CMK (cell line): Measurements from ENCODE around the gene FNDC3B.

Experiments
- DNase-seq: peaks from one replicate; pipeline ENCODE4 v3.0.0-alpha.2; 2010; ENCODE audit warnings: low read depth

The FNDC3B gene

GRCh38 chr3:172260381-172260780 lies 221.0 kb downstream of the FNDC3B start:
- DNase-seq = no peak

- DNase-seq = no peak
These were observed 221.7 kb downstream of the FNDC3B start for GRCh38 chr3:172261054-172261453.

DNA sequence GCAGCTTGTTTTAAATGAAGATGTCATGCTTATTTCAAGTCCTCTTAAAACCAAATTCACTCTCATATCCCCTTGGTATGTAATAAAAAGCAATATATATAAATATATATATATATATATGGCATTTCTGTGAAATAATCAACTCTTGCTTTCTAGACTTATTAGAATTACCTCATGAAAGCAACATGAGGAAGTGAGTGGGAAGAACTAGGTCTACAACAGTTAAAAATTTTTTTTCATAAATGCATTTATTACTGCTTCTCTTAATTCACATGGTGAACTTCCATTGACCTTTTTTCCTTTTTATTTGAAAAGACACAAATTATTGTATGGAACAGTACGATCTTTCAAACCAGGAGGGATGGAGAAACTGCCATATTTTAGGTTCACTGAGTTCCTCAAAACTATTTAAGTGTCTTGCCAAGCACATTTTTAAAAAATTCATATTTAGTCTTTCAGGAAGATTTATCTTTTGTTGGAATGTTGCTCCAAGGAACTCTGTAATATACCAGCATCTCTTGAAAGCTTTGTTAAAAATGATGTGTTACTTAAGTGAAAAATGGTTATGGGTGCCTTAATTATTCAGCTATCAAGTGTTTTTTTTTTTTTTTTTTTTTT lies 223.7 kb downstream of the FNDC3B start:
- DNase-seq = no peak

DNA sequence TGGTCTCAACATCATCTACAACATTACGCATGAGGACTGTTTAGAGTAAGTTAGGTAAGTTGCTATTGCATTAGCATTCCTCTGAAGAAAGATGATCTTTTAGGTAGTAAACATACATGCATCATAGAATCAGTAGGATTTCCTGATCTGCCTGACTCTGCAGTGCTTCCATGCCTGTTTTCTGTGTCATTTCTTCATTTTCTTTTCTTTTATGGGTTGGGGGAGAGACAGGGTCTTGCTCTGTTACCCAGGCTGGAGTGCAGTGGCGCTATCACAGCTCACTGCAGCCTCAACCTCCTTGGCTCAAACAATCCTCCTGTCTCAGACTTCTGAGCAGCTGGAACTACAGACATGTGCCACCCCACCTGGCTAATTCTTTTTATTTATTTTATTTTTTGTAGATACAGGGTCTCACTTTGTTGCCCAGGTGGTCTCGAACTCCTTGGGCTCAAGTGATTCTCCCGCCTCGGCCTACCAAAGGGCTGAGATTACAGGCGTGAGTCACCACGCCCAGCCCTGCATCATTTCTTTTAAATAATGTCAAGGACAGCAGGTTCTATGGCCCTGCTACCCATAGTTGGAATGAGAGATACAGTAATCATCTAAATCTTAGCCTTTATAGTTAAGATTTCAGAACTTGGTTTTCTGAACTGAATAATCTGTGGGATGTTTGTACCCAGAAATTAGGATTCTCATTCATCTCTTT lies 224.6 kb downstream of the FNDC3B start:
- DNase-seq = no peak

- DNase-seq = no peak
These were observed 226.7 kb downstream of the FNDC3B start for GRCh38 chr3:172266103-172266502.

DNA sequence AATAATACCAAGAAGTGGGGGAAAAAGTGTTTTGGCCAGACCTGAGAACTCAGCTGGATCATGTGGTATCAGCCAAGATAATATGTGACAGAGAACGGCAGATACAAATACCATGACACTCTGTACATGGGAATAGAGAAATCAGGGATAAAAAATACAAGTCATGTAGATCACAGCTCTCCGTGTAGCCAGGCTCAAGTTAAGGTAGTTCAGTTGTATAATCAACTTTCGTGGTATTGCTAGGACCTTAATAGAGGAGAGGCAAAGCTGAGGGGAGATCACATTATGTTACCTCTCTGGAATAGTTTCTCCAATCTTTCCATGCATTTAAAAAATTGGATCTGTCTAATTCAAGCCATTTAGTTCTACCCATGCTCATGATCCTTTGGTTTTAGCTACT lies 229.0 kb downstream of the FNDC3B start:
- no peak for DNase-seq

DNA sequence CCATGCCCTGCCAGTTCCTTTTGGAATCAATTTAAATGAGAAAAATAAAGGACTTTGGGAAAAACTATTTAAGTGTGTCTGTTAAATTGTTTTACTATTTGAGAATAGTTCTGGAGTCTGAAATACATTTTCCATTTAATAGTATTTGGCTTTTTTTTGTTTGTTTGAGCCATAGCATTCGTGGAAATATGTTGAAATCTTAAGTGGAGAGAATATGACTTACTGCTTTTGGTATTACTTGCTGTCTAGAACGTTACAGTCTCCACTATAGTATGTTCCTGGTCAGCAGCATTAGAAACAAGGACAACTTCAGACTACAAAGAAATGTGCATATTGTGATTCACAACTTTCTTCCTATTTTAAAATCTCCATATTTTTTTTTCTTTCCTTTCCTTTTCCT lies 229.5 kb downstream of the FNDC3B start:
- no peak for DNase-seq

DNA sequence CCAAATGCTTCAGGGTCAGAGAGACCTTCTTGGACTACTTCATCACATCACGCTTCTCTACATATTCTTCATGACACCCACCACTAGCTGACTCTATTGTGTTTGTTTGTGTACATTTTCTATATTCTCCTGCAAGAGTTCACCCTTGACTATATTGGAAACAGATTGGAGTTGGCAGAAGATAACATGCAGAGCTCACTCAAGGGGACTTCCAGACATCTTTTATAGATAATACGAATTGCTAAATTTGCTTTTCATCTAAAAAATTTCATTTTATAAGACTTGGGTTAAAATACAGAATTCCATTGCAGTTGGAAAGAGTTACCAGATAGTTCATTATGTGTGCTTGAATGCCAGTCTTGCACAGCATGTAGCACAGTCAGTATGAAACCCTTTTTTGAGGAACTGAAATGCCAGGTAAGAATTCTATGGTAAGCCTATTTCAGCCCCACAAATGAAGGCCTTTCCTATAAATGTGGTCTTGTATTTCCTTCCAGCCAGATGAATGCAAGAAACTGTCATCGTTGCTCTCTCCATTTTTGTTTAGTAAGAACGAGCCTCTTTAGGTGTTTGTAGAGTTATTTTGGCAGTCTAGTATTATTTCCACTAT lies 231.3 kb downstream of the FNDC3B start:
- DNase-seq = no peak

DNA sequence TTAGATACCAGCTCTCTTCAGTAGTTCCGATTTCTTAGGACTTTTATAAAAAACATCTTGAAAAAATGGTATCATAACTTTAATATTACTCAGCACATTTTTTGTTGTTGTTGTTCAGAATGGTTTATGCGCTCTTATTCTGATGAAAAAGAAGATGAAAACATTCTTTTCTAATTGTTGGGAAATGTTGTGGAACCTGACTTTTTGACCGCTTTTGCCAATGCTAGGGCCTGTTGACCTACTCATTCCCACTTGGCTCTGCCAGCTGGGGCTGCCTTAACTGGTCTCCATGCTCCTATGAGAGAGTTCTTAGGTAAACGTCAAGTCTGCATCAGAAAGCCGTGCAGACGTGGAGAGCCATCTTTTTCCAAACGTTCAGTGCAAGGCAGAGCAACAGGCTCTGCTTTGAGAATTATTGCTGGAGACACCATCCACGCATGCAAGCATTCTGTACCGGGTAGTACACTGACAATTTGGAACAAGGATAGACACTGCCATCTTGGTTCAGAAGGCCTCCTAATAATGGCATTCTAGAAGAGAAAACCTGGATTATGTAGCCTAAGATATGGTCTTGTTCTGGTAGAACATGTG lies 232.1 kb downstream of the FNDC3B start:
- DNase-seq = no peak

DNA sequence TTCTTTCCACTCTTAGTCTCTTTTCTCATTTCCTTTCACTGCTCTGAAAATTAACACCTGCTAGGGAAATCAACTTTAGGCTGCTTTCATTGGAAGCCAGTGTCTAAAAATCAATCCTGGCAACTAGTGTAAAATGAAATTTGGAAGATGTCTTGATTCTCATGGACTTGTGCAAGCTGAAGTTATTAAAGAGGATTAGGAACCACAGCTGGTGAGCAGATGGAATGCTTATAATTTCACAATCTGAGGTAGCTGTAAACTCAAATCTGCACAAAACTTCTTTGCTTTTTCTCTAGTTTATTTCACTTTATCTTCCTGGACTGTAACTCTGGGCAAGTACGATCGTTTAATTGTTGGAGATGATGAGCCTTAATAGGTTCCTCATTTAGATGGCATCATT lies 233.3 kb downstream of the FNDC3B start:
- DNase-seq = no peak

DNA sequence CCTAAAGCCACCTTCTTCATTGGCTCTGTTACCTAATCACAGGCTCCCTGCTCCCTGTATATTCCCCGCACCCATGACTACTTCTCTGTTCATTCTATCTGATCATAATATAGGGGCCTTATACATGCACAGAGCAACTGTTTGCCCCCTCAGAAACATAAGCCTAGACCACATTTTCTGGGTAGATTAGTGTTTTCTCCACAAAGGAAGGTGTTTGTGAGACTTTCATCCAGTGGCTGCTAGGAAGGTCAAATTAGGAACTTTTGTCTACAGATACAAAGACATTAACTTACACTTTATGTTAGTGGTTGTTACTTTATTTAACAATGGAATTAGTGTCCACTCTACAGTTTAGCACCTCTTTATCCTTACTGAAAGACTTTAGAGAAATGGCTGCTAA lies 234.0 kb downstream of the FNDC3B start:
- DNase-seq = no peak

- no peak for DNase-seq
These were observed 235.5 kb downstream of the FNDC3B start for GRCh38 chr3:172274906-172275305.

- DNase-seq = no peak
These were observed 236.2 kb downstream of the FNDC3B start for GRCh38 chr3:172275586-172275985.

- no peak for DNase-seq
These were observed 236.7 kb downstream of the FNDC3B start for GRCh38 chr3:172276103-172276502.

GRCh38 chr3:172277151-172277652 lies 237.8 kb downstream of the FNDC3B start:
- no peak for DNase-seq

GRCh38 chr3:172279191-172279640 lies 239.8 kb downstream of the FNDC3B start:
- no peak for DNase-seq

DNA sequence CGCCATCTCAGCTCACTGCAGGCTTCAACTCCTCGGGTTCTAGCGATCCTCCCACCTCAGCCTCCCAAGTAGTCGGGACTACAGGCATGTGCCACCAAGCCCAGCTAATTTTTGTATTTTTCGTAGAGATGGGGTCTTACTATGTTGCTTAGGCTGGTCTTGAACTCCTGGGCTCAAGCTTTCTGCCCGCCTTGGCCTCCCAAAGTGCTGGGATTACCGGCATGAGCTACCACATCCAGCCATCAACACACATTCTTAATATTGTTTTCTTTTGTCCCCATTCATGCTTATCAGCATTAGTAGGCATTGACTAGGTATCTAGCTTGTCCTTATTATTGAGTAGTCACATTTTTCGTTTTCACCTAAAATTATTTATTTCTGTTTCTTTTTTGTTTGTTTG lies 240.6 kb downstream of the FNDC3B start:
- DNase-seq = no peak

DNA sequence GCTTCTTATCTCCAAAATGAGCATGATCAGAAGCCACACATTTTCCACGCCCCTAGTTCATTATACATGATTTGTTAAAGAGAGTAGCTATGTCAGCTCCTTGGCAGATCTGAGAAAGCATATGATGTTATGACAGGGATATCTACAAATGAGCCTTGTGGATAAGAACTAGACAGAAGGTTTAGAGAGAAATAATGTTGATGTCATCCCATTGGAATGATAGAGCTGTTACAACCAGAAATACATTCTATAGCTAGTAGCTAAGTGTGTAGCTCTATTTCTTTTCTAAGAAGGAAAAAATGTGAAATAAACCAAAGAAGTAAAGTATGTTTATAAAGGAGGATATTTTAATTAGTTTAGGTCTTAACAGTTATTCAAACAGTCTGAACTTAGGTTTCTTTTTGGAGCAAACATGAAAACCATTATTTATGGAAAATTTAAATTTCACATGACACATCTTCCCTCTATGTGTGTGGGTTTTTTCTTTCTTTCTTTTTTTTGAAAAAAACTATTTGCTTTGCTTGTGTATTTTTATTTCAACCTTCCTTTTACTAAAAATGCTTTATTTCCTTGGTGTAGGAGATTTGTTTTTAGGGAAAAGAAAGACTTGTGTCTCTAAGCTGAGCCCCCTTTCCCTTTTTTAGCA lies 241.2 kb downstream of the FNDC3B start:
- DNase-seq = no peak

GRCh38 chr3:172281884-172282283 lies 242.5 kb downstream of the FNDC3B start:
- no peak for DNase-seq

DNA sequence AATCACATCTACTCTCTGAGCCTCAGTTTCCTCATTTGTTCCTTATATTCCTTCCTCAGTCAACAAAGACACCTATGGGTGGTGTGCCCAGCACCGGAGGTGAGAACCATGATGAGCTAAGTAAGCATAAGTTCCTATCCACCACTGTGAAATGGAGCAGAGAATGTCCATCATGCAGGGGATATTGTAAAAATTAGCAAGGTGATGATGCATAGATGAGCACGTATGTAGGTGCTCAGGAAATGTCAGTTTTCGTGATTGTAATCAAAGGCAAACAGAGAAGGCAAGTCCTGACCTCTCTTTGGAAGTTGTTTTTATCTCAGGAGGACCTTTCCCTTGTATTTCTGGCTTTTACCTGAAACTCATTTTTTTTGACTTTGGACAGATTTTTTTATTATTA lies 243.5 kb downstream of the FNDC3B start:
- DNase-seq = no peak

DNA sequence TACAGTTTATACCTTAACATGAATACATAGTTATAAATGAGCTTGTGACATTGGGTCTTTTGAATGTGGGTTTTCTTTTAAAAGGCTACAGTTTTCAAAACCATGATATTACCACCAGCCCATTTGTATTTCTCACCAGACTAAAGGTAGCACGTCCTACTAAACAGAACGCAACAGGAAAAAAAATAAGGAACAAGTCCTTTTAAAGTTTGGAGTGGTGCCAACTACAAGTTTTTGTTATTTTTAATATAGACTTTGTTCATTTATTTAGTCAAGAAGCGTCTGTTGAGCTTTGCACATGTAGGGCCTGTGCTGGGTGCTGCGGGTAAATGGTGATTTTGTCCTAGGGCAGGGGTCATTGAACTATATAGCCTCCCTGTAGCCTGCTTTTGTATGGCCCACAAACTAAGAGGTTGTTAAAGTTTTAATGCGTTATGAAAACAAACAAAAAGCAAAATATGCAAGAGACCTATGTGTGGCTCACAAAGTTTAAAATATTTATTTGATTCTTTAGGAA lies 244.5 kb downstream of the FNDC3B start:
- DNase-seq = no peak

- DNase-seq = no peak
These were observed 246.5 kb downstream of the FNDC3B start for GRCh38 chr3:172285844-172286243.
